Activated T-helper 17 cell treated with anti-CD3 and anti-CD28 coated beads, Interleukin-2, amount 50 U/mL, for 72 hours (primary cell): ENCODE results near the gene PLA2R1. TPM values are rescaled to one million over a fixed set of nuclear protein-coding genes. Genes with fewer than 3 reads are reported as not detected.

Source experiments
- ATAC-seq: fragments of 150-1000 bp; cut with Tn5 transposase; replicated peaks from 2 replicates; pipeline ENCODE4 v1.10.0; 2021; ENCODE audit warnings: mild to moderate bottlenecking, moderate library complexity
- H3K27ac Mint-ChIP-seq: one replicate; pipeline ENCODE4 v1.8.0; 2022; ENCODE audit warnings: mixed read lengths
- H3K27me3 Mint-ChIP-seq: one replicate; pipeline ENCODE4 v1.8.0; 2022; ENCODE audit warnings: mixed read lengths
- H3K36me3 Mint-ChIP-seq: one replicate; pipeline ENCODE4 v1.8.0; 2022; ENCODE audit warnings: low read depth, mild to moderate bottlenecking, mixed read lengths
- H3K4me1 Mint-ChIP-seq: one replicate; pipeline ENCODE4 v1.8.0; 2022; ENCODE audit warnings: mixed read lengths
- H3K4me3 Mint-ChIP-seq: one replicate; pipeline ENCODE4 v1.8.0; 2022; ENCODE audit warnings: mild to moderate bottlenecking, mixed read lengths
- H3K9me3 Mint-ChIP-seq: one replicate; pipeline ENCODE4 v1.8.0; 2022; ENCODE audit warnings: mixed read lengths
- total RNA-seq, 2 donors: library from RNA; stranded (reverse); gene quantifications; one replicate each; pipeline ENCODE4 v1.2.3, GENCODE V29; 2022

Gene PLA2R1
- under 1 TPM in 1 of 2 donors, not detected in 1; 0.02 TPM for total RNA-seq

GRCh38 chr2:160062292-160063005 lies at the start of gene PLA2R1:
TSS of gene PLA2R1 (minus strand) at chr2:160062615. CDS start at chr2:160062403, 212 bp downstream.
- H3K9me3 Mint-ChIP-seq, result no peaks in the 10 kb centered on the region
- no peak within 1 kb of the TSS for H3K27ac Mint-ChIP-seq
- no peaks in the 10 kb centered on the region for H3K4me1 Mint-ChIP-seq
- peak within 1 kb of the TSS; percentile 60 for H3K4me3 Mint-ChIP-seq
- ATAC-seq, result peak; percentile 23
- H3K27me3 Mint-ChIP-seq, result peaks cover 60% of the 10 kb centered on the region
- H3K36me3 Mint-ChIP-seq, result no peaks in the 10 kb centered on the region

DNA sequence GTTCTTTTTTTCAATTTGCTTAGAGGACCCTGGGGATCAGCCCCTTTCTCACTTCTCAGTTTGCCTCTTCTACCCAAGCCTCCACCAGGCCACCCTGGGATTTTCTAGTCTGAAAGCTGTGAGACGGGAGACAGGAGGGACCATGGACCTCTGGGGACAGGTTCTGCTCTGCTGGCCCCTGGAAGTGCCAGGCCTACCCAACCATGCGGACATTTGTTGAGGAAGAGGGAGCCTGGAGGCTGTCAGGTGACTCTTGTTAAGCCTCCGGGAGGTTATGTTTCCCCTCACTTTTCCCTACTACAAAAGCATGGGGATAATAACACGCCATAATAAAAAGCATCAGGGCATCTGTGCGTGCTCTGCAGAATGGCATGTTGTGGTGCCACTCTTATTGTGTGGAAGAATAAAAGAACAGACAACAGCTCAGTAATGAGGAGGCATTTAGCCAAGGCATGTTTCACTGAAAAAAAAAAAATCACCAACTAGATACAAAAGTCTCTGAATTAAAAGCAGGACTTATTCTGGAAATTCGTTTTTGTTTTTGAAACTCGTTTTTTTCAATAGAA lies 48.3 kb upstream of the PLA2R1 start:
- no peak for ATAC-seq
- Mint-ChIP-seq H3K36me3 (no peaks in the 10 kb centered on the region), H3K27me3 (peaks cover 12% of the 10 kb centered on the region), H3K9me3 (no peaks in the 10 kb centered on the region), H3K4me3 (no peak overlapping the region), H3K4me1 (peaks cover 5% of the 10 kb centered on the region), H3K27ac (no peak overlapping the region)

DNA sequence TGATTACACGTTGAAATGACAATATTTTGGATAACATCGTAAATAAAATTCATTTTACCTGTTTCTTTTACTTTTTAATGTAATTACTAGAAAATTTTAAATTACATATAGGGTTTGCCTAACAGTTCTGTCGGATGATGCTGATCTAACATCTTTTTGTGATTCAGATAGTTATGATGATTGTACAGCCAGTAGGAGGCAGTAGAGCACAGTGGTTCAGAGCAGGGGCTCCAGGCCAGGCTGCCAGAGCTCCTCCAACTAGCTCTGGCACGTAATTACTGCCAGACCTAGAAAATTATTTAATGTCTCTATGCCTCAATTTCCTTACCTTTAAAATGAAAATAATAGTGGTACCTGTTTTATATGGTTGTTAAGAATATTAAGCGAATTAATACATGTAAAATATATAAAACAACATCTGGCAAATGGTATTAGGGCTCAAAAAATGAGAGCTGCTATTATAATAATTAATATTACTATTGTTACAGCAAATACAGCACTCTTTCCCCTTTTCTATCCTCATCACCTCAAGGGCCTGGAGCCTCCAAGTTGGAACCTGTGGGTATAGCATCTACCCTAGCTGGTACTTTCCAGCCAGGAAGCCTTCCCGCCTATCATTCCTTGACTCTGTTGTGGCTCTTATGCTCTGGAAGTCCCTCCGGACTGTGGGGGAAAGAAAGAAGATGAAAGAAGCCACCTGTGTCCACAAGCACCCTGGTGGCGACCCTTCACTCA lies 47.7 kb upstream of the PLA2R1 start:
- ATAC-seq, result peak; percentile 78
- H3K27ac Mint-ChIP-seq, result no peak overlapping the region
- H3K27me3 Mint-ChIP-seq, result peaks cover 15% of the 10 kb centered on the region
- H3K9me3 Mint-ChIP-seq, result no peaks in the 10 kb centered on the region
- no peaks in the 10 kb centered on the region for H3K36me3 Mint-ChIP-seq
- peaks cover 5% of the 10 kb centered on the region for H3K4me1 Mint-ChIP-seq
- H3K4me3 Mint-ChIP-seq, result no peak overlapping the region

DNA sequence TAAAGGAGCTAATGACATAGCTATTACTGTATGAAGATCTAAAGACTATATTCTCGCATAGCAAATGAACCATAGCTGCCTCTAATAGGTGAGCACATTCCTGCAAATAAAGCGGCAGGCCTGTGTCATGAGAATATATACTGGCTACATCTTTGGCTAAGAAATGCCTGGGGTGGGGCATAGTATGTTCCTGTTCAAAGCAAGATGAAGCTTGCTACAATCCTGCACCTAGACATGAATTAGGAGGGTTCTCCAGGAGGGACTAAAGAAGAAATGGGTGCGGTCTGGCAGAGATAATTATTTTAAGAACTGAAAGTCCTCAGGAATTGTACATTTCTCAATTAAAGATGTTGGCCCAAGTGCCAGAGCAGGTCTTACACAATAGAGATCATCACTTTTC lies 46.8 kb upstream of the PLA2R1 start:
- H3K4me1 Mint-ChIP-seq, result peaks cover 5% of the 10 kb centered on the region
- H3K27ac Mint-ChIP-seq, result no peak overlapping the region
- no peaks in the 10 kb centered on the region for H3K36me3 Mint-ChIP-seq
- no peaks in the 10 kb centered on the region for H3K9me3 Mint-ChIP-seq
- H3K27me3 Mint-ChIP-seq, result peaks cover 14% of the 10 kb centered on the region
- ATAC-seq, result no peak
- no peak overlapping the region for H3K4me3 Mint-ChIP-seq

DNA sequence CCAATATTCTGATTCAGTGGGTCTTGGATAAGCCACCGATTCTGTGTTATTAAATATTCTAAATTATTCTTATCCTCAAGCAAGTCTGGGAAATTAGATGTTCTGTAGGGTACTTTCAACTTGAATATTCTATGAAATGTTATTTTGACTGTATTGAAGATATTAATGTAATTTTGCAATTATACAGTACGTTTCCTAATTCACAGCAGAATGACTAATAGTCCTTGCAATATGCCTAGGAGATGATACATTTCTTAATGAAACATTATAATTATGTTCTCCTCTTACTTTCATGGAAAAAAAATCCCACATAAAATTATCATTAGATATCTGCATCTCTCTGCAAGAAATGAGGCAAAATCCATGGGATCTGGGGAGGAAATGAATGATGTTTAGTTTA lies 46.2 kb upstream of the PLA2R1 start:
- Mint-ChIP-seq H3K9me3 (no peaks in the 10 kb centered on the region), H3K27ac (no peak overlapping the region), H3K27me3 (peaks cover 10% of the 10 kb centered on the region), H3K4me3 (no peak overlapping the region), H3K36me3 (no peaks in the 10 kb centered on the region), H3K4me1 (peaks cover 5% of the 10 kb centered on the region)
- no peak for ATAC-seq

DNA sequence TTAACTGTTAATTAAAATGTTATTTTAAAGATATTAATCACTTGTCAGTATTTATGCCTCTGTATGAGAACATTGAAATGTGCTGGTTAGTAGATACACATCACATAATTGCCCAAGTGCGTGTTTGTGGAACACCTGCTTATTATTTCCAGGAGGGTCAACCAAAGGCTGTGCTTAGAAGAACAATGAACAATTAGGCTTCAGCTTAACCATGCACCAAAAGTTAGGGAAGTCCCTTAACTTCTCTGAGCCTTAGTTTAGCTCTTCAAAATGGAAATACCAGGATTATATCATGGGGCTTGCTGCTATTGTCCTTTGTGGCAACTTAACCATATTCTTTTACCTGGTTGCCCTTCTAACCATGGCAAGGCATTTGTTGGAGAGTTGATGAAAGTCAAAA lies 43.0 kb upstream of the PLA2R1 start:
- ATAC-seq, result no peak
- Mint-ChIP-seq H3K4me3 (no peak overlapping the region), H3K9me3 (no peaks in the 10 kb centered on the region), H3K27me3 (peaks cover 17% of the 10 kb centered on the region), H3K27ac (no peak overlapping the region), H3K36me3 (no peaks in the 10 kb centered on the region), H3K4me1 (no peaks in the 10 kb centered on the region)

DNA sequence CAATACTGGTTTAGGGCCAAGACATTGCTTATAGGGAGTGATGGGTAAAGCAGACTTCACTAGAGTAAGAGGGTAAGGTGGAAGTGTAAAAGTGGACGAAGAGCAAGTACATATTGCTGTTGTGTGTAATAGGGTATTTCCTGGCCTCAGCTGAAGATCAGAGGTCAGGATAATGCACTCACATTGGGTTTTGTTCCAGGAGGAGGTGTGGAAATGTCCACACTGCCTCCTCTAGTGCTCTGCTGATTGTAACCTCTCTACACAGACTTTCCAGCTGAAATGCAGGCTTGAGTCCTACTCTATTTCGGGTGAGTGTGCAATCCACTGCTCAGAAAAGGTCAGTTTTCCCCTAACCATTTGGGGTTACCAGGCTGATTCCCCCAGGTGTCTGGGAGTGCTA lies 41.7 kb upstream of the PLA2R1 start:
- Mint-ChIP-seq H3K9me3 (no peaks in the 10 kb centered on the region), H3K27ac (no peak overlapping the region), H3K4me1 (no peaks in the 10 kb centered on the region), H3K27me3 (peaks cover 17% of the 10 kb centered on the region), H3K36me3 (no peaks in the 10 kb centered on the region), H3K4me3 (no peak overlapping the region)
- no peak for ATAC-seq

GRCh38 chr2:160097326-160097725 lies 34.9 kb upstream of the PLA2R1 start:
- Mint-ChIP-seq H3K27me3 (peaks cover 11% of the 10 kb centered on the region), H3K4me1 (no peaks in the 10 kb centered on the region), H3K9me3 (peaks cover 3% of the 10 kb centered on the region)

DNA sequence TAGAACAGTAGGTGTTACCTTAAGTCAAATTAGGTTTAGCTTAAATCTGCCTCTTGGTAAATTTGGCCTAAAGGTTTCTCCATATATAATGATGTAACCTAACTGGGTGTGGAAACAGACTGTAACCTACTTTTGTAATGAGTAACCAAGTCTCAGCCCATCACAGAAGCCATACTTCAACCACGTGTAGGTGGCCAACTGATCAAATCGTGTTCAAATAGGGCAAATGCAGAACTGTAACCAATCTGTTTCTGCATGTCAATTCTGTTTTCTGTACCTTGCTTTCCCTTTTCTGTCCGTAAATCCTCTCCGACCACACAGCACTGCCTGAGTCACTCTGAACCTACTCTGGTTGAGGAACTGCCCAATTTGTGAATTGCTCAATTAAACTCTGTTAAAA lies 34.0 kb upstream of the PLA2R1 start:
- Mint-ChIP-seq H3K4me1 (no peaks in the 10 kb centered on the region), H3K27ac (no peak overlapping the region), H3K4me3 (no peak overlapping the region), H3K27me3 (peaks cover 6% of the 10 kb centered on the region), H3K9me3 (peaks cover 7% of the 10 kb centered on the region), H3K36me3 (no peaks in the 10 kb centered on the region)
- ATAC-seq, result peak; percentile 86

More at GRCh38 chr2:160097326-160097725, 34.9 kb upstream of the PLA2R1 start:
- H3K36me3 Mint-ChIP-seq, result no peaks in the 10 kb centered on the region
- no peak overlapping the region for H3K27ac Mint-ChIP-seq
- H3K4me3 Mint-ChIP-seq, result no peak overlapping the region
- ATAC-seq, result no peak

DNA sequence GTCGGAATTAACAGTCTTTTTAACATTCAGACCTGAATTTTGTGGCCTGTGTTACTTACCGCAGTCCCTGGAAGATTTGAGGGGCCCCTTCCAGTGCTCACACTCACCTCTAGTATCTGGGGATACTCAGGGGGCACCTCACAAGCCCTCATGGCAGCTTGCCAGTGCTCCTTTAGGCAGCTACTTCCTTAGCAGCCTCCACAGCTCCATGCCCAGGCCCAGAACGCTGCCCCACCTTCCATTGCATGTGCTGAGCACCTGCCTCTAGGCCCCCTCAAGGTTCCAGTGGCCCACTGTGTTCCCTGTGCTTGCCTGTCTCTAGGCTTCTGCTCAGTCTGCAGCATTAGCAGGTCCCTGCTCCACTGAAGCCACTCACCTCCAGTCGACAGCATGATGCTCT lies 30.0 kb upstream of the PLA2R1 start:
- Mint-ChIP-seq H3K9me3 (peaks cover 21% of the 10 kb centered on the region), H3K27me3 (peaks cover 6% of the 10 kb centered on the region), H3K4me3 (no peak overlapping the region), H3K36me3 (no peaks in the 10 kb centered on the region), H3K27ac (no peak overlapping the region), H3K4me1 (no peaks in the 10 kb centered on the region)
- ATAC-seq, result no peak

- Mint-ChIP-seq H3K36me3 (no peaks in the 10 kb centered on the region), H3K27me3 (peaks cover 6% of the 10 kb centered on the region), H3K9me3 (peaks cover 24% of the 10 kb centered on the region), H3K4me3 (no peak overlapping the region), H3K27ac (no peak overlapping the region), H3K4me1 (no peaks in the 10 kb centered on the region)
- ATAC-seq, result no peak
Observed at GRCh38 chr2:160091381-160091780, 29.0 kb upstream of the PLA2R1 start.

- H3K27ac Mint-ChIP-seq, result no peak overlapping the region
- no peaks in the 10 kb centered on the region for H3K4me1 Mint-ChIP-seq
- H3K4me3 Mint-ChIP-seq, result no peak overlapping the region
- H3K36me3 Mint-ChIP-seq, result no peaks in the 10 kb centered on the region
- ATAC-seq, result no peak
- no peaks in the 10 kb centered on the region for H3K27me3 Mint-ChIP-seq
- H3K9me3 Mint-ChIP-seq, result peaks cover 26% of the 10 kb centered on the region
Observed at GRCh38 chr2:160087854-160088745, 25.7 kb upstream of the PLA2R1 start.

GRCh38 chr2:160085662-160086061 lies 23.2 kb upstream of the PLA2R1 start:
- no peaks in the 10 kb centered on the region for H3K36me3 Mint-ChIP-seq

More at GRCh38 chr2:160085662-160086061, 23.2 kb upstream of the PLA2R1 start:
- H3K27me3 Mint-ChIP-seq, result no peaks in the 10 kb centered on the region
- ATAC-seq, result no peak
- H3K27ac Mint-ChIP-seq, result no peak overlapping the region
- no peak overlapping the region for H3K4me3 Mint-ChIP-seq
- H3K4me1 Mint-ChIP-seq, result no peaks in the 10 kb centered on the region
- H3K9me3 Mint-ChIP-seq, result peaks cover 19% of the 10 kb centered on the region
